Measurements from ENCODE around the gene MTHFD1L.

Gene MTHFD1L

GRCh38 chr6:151054306-151054705 is 188.8 kb downstream of the MTHFD1L start:
- Histone ChIP-seq H3K4me2 (ENCODE audit: low read length) (no peak overlapping the region), H3K4me1 (ENCODE audit: control insufficient read depth, insufficient read depth, low read length) (peaks cover 10% of the 10 kb centered on the region), H3K9ac (ENCODE audit: low read depth, low read length) (no peak overlapping the region), H3K36me3 (ENCODE audit: insufficient read depth, low read length) (peaks cover 20% of the 10 kb centered on the region), H3K27me3 (ENCODE audit: control insufficient read depth, insufficient read depth, low read length) (no peaks in the 10 kb centered on the region), H3K4me3 (ENCODE audit: low read length) (no peak overlapping the region), H3K9me3 (replicated peaks; ENCODE audit: low read length) (no peaks in the 10 kb centered on the region)

GRCh38 chr6:151056230-151056907 is 190.9 kb downstream of the MTHFD1L start:
- H3K9ac ChIP-seq (ENCODE audit: low read depth, low read length), result no peak overlapping the region
- no peaks in the 10 kb centered on the region for H3K27me3 ChIP-seq (ENCODE audit: control insufficient read depth, insufficient read depth, low read length)
- peaks cover 10% of the 10 kb centered on the region for H3K36me3 ChIP-seq (ENCODE audit: insufficient read depth, low read length)
- no peak overlapping the region for H3K4me2 ChIP-seq (ENCODE audit: low read length)
- no peaks in the 10 kb centered on the region for H3K9me3 ChIP-seq (replicated peaks; ENCODE audit: low read length)
- no peak overlapping the region for H3K4me3 ChIP-seq (ENCODE audit: low read length)
- peaks cover 30% of the 10 kb centered on the region for H3K4me1 ChIP-seq (ENCODE audit: control insufficient read depth, insufficient read depth, low read length)

DNA sequence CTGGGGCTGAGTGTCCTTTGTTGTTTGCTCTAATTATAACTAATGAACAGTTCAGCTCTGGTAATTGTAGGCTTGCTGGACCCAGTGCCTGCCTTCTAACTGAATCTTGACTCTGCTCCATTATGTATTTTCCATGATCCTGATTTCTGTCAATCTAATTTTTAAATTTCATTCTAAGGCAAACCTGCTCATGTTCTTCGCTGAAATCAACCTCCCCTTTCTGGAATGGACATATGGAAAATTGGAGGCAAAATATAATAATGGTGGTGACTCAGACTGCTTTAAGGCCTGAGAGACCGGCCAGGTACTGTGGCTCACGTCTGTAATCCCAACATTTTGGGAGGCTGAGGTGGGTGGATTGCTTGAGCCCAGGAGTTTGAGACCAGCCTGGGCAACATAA is 191.6 kb downstream of the MTHFD1L start:
- peaks cover 3% of the 10 kb centered on the region for H3K36me3 ChIP-seq (ENCODE audit: insufficient read depth, low read length)
- H3K9ac ChIP-seq (ENCODE audit: low read depth, low read length), result no peak overlapping the region
- H3K4me3 ChIP-seq (ENCODE audit: low read length), result no peak overlapping the region
- no peak overlapping the region for H3K4me2 ChIP-seq (ENCODE audit: low read length)
- no peaks in the 10 kb centered on the region for H3K27me3 ChIP-seq (ENCODE audit: control insufficient read depth, insufficient read depth, low read length)
- H3K9me3 ChIP-seq (replicated peaks; ENCODE audit: low read length), result no peaks in the 10 kb centered on the region
- peaks cover 31% of the 10 kb centered on the region for H3K4me1 ChIP-seq (ENCODE audit: control insufficient read depth, insufficient read depth, low read length)

GRCh38 chr6:151058021-151058733 is 192.7 kb downstream of the MTHFD1L start:
- H3K4me2 ChIP-seq (ENCODE audit: low read length), result no peak overlapping the region
- H3K9ac ChIP-seq (ENCODE audit: low read depth, low read length), result peak overlapping the region; percentile 10
- H3K36me3 ChIP-seq (ENCODE audit: insufficient read depth, low read length), result no peaks in the 10 kb centered on the region
- no peak overlapping the region for H3K4me3 ChIP-seq (ENCODE audit: low read length)
- H3K4me1 ChIP-seq (ENCODE audit: control insufficient read depth, insufficient read depth, low read length), result peaks cover 35% of the 10 kb centered on the region
- H3K9me3 ChIP-seq (replicated peaks; ENCODE audit: low read length), result no peaks in the 10 kb centered on the region
- H3K27me3 ChIP-seq (ENCODE audit: control insufficient read depth, insufficient read depth, low read length), result no peaks in the 10 kb centered on the region

DNA sequence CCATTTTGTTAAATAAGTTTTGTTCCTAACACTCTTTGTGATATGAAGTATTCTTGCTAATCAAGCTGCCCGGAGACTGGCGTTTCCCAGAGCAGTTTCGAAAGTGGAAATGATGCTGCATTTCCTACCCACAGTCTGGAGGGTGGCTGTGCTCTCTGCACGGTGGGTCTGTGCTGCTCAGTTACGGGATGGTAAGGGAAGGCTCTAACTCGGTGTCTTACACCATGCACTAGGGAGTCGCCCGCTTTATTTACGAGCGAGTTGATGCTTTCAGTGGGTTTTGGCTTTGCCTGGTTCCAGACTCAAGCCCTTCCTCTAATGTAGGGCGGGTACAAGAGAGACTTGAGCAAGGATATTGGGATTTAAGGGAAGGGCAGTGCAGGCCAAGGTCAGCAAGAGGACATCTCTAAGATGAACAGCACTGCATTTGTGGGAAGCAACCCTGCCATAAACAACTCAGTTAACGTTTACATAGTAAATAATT is 194.2 kb downstream of the MTHFD1L start:
- H3K4me3 ChIP-seq (ENCODE audit: low read length), result peak overlapping the region; percentile 6

GRCh38 chr6:151060096-151060765 is 194.7 kb downstream of the MTHFD1L start:
- Histone ChIP-seq H3K9me3 (replicated peaks; ENCODE audit: low read length) (no peaks in the 10 kb centered on the region), H3K9ac (ENCODE audit: low read depth, low read length) (peak overlapping the region; percentile 82), H3K27me3 (ENCODE audit: control insufficient read depth, insufficient read depth, low read length) (no peaks in the 10 kb centered on the region), H3K4me3 (ENCODE audit: low read length) (peak overlapping the region; percentile 31), H3K36me3 (ENCODE audit: insufficient read depth, low read length) (no peaks in the 10 kb centered on the region), H3K4me2 (ENCODE audit: low read length) (peak overlapping the region; percentile 57), H3K4me1 (ENCODE audit: control insufficient read depth, insufficient read depth, low read length) (peaks cover 45% of the 10 kb centered on the region)

More for the DNA sequence above, 194.2 kb downstream of the MTHFD1L start:
- H3K9me3 ChIP-seq (replicated peaks; ENCODE audit: low read length), result no peaks in the 10 kb centered on the region
- H3K4me1 ChIP-seq (ENCODE audit: control insufficient read depth, insufficient read depth, low read length), result peaks cover 45% of the 10 kb centered on the region
- no peaks in the 10 kb centered on the region for H3K27me3 ChIP-seq (ENCODE audit: control insufficient read depth, insufficient read depth, low read length)
- H3K4me2 ChIP-seq (ENCODE audit: low read length), result peak overlapping the region; percentile 52
- no peaks in the 10 kb centered on the region for H3K36me3 ChIP-seq (ENCODE audit: insufficient read depth, low read length)
- H3K9ac ChIP-seq (ENCODE audit: low read depth, low read length), result peak overlapping the region; percentile 68

- Histone ChIP-seq H3K27me3 (ENCODE audit: control insufficient read depth, insufficient read depth, low read length) (no peaks in the 10 kb centered on the region), H3K9ac (ENCODE audit: low read depth, low read length) (peak overlapping the region; percentile 82), H3K4me1 (ENCODE audit: control insufficient read depth, insufficient read depth, low read length) (peaks cover 45% of the 10 kb centered on the region), H3K4me2 (ENCODE audit: low read length) (peak overlapping the region; percentile 57), H3K4me3 (ENCODE audit: low read length) (peak overlapping the region; percentile 31), H3K36me3 (ENCODE audit: insufficient read depth, low read length) (no peaks in the 10 kb centered on the region), H3K9me3 (replicated peaks; ENCODE audit: low read length) (no peaks in the 10 kb centered on the region)
These were observed 195.4 kb downstream of the MTHFD1L start for GRCh38 chr6:151060766-151061531.

- peak overlapping the region; percentile 5 for H3K4me2 ChIP-seq (ENCODE audit: low read length)
- H3K36me3 ChIP-seq (ENCODE audit: insufficient read depth, low read length), result no peaks in the 10 kb centered on the region
- H3K9me3 ChIP-seq (replicated peaks; ENCODE audit: low read length), result no peaks in the 10 kb centered on the region
- peaks cover 56% of the 10 kb centered on the region for H3K4me1 ChIP-seq (ENCODE audit: control insufficient read depth, insufficient read depth, low read length)
- H3K4me3 ChIP-seq (ENCODE audit: low read length), result no peak overlapping the region
- H3K9ac ChIP-seq (ENCODE audit: low read depth, low read length), result peak overlapping the region; percentile 69
- H3K27me3 ChIP-seq (ENCODE audit: control insufficient read depth, insufficient read depth, low read length), result no peaks in the 10 kb centered on the region
These were observed 197.8 kb downstream of the MTHFD1L start for GRCh38 chr6:151063352-151063751.

- Histone ChIP-seq H3K36me3 (ENCODE audit: insufficient read depth, low read length) (no peaks in the 10 kb centered on the region), H3K9ac (ENCODE audit: low read depth, low read length) (peak overlapping the region; percentile 69), H3K4me1 (ENCODE audit: control insufficient read depth, insufficient read depth, low read length) (peaks cover 56% of the 10 kb centered on the region), H3K4me3 (ENCODE audit: low read length) (no peak overlapping the region), H3K4me2 (ENCODE audit: low read length) (no peak overlapping the region), H3K27me3 (ENCODE audit: control insufficient read depth, insufficient read depth, low read length) (no peaks in the 10 kb centered on the region), H3K9me3 (replicated peaks; ENCODE audit: low read length) (no peaks in the 10 kb centered on the region)
These were observed 198.5 kb downstream of the MTHFD1L start for GRCh38 chr6:151063842-151064647.

GRCh38 chr6:151065027-151065815 is 199.7 kb downstream of the MTHFD1L start:
- Histone ChIP-seq H3K27me3 (ENCODE audit: control insufficient read depth, insufficient read depth, low read length) (no peaks in the 10 kb centered on the region), H3K4me3 (ENCODE audit: low read length) (no peak overlapping the region), H3K9me3 (replicated peaks; ENCODE audit: low read length) (no peaks in the 10 kb centered on the region), H3K36me3 (ENCODE audit: insufficient read depth, low read length) (no peaks in the 10 kb centered on the region), H3K4me2 (ENCODE audit: low read length) (no peak overlapping the region), H3K9ac (ENCODE audit: low read depth, low read length) (no peak overlapping the region), H3K4me1 (ENCODE audit: control insufficient read depth, insufficient read depth, low read length) (peaks cover 58% of the 10 kb centered on the region)

Measured in skeletal muscle satellite cell (primary cell).